Tibial nerve (tissue), 4 donors: ENCODE results near the gene TNRC18.
"Not testable (repeated sequence)": the region's sequence is repeated elsewhere in the genome, so short reads cannot be mapped to it uniquely, and the experiment has no call there.

Experiments used
- CTCF ChIP-seq, 5 experiments: fragments of 200-600 bp in 3 of 5; fragments of 450-650 bp in 2 of 5; sonication (generic) in 3 of 5; IDR thresholded peaks; one replicate each; pipeline ENCODE4 v1.5.1; 2016 to 2019; ENCODE audit warnings: antibody characterized with exemption in 5 of 5, mild to moderate bottlenecking in 3 of 5, moderate library complexity in 2 of 5
- EP300 ChIP-seq, 2 donors: sonication (generic); formaldehyde crosslinking; IDR thresholded peaks; one replicate each; pipeline ENCODE4 v1.6.1; 2017; ENCODE audit warnings: antibody characterized with exemption in 2 of 2, mild to moderate bottlenecking in 1 of 2
- POLR2A ChIP-seq, 2 donors: fragments of 450-650 bp; IDR thresholded peaks; one replicate each; pipeline ENCODE4 v1.6.1; 2017; ENCODE audit warnings: antibody characterized with exemption in 2 of 2, mild to moderate bottlenecking in 2 of 2, moderate library complexity in 2 of 2

- not testable (repeated sequence) for TF ChIP-seq POLR2A, CTCF, EP300 (IDR thresholded peaks at IDR 0.05)
Measured at GRCh38 chr7:5287373-5287772, 136.3 kb downstream of the TNRC18 start.
